Gastrocnemius medialis (tissue), 4 donors: ENCODE results near the gene CNNM4.

Experiments
- POLR2A ChIP-seq, 2 donors: fragments of 450-650 bp; IDR thresholded peaks; one replicate each; pipeline ENCODE4 v1.6.1; 2017; ENCODE audit warnings: antibody characterized with exemption in 2 of 2, mild to moderate bottlenecking in 2 of 2, moderate library complexity in 2 of 2
- TF ChIP-seq, protein P1 (sequence below), 5 experiments: fragments of 450-650 bp in 3 of 5; fragments of 200-600 bp in 2 of 5; sonication (generic) in 2 of 5; IDR thresholded peaks in 4 of 5; conservative IDR thresholded peaks in 1 of 5; 1 replicate in 4 of 5; 2 replicates in 1 of 5; pipeline ENCODE4 v1.5.1; 2016 to 2019; ENCODE audit warnings: antibody characterized with exemption in 5 of 5, mild to moderate bottlenecking in 3 of 5, moderate library complexity in 3 of 5

DNA sequence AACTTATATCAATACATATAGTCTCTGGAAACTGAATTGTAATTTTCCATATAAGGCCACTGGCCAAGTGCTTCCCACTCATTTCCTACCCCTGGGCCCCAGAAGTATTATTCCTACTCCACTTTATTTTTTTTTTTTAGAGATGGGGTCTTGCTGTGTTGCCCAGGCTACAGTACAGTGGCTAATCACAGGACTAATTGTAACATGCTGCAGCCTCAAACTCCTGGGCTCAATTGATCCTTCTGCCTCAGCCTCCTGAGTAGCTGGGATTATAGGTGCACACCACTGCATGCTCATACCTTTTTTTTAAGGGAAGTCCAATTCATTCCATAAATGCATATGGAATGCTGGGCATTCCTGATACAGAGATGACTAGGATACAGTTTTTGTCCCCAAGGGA is 6.4 kb upstream of the CNNM4 start:
- TF ChIP-seq, protein P1, sequence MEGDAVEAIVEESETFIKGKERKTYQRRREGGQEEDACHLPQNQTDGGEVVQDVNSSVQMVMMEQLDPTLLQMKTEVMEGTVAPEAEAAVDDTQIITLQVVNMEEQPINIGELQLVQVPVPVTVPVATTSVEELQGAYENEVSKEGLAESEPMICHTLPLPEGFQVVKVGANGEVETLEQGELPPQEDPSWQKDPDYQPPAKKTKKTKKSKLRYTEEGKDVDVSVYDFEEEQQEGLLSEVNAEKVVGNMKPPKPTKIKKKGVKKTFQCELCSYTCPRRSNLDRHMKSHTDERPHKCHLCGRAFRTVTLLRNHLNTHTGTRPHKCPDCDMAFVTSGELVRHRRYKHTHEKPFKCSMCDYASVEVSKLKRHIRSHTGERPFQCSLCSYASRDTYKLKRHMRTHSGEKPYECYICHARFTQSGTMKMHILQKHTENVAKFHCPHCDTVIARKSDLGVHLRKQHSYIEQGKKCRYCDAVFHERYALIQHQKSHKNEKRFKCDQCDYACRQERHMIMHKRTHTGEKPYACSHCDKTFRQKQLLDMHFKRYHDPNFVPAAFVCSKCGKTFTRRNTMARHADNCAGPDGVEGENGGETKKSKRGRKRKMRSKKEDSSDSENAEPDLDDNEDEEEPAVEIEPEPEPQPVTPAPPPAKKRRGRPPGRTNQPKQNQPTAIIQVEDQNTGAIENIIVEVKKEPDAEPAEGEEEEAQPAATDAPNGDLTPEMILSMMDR (IDR thresholded peaks at IDR 0.05 in 4 of 5, conservative IDR thresholded peaks at IDR 0.05 in 1 of 5) = no peak
- TF ChIP-seq POLR2A (IDR thresholded peaks at IDR 0.05) = no peak
